Measurements from ENCODE around the gene GGNBP2. TPM values are rescaled to one million over a fixed set of nuclear protein-coding genes. Genes with fewer than 3 reads are reported as not detected.

The GGNBP2 gene
- polyA plus RNA-seq, 1 donor from 2014 or later: 112 TPM

DNA sequence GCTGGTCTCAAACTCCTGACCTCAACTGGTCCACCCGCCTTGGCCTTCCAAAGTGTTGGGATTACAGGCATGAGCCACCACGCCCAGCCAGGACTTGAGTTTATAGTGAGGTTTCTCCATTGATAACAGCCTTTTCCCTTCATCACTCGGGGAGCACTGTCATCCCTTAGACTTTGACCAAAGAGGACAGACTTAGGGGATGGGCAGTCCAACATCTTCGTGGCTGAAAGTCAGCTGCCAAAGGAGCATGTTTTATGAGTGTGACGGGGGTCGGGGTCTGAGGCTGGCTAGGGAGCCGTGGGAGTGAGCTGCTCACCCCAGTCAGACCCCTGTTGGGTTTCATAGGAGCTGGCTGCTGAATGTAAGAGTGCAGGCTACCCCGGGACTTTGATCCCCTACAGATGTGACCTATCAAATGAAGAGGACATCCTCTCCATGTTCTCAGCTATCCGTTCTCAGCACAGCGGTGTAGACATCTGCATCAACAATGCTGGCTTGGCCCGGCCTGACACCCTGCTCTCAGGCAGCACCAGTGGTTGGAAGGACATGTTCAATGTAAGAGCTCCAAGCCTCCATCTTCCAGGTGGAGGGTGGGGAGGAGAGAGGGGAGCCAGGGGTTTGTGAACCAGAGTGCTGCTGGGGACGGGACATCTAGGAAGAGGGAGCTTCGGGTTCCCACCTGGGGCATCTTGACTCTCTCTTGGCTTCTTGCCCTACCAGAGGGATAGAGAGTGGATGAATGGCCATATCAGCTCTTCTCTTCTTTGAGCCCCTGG lies 50.1 kb downstream of the GGNBP2 start:
- Histone ChIP-seq H3F3A (ENCODE audit: insufficient read depth, low read length, poor library complexity, severe bottlenecking) (no peaks in the 10 kb centered on the region), H3K36me3 (ENCODE audit: insufficient read depth, low read length) (no peaks in the 10 kb centered on the region), H3K9ac (ENCODE audit: low read length) (no peak overlapping the region), H4K20me1 (ENCODE audit: insufficient read depth) (no peaks in the 10 kb centered on the region), H3K4me3 (ENCODE audit: low read length) (no peak overlapping the region), H3K9me2 (ENCODE audit: insufficient read depth, low read length) (no peaks in the 10 kb centered on the region), H3K4me2 (ENCODE audit: low read length) (no peak overlapping the region), H3K27ac (ENCODE audit: low read length) (no peak overlapping the region), H3K9me3 (ENCODE audit: low read length) (no peaks in the 10 kb centered on the region), H3K79me2 (replicated peaks; ENCODE audit: insufficient read depth, low read length) (no peaks in the 10 kb centered on the region), H3K27me3 (ENCODE audit: insufficient read depth, low read depth, low read length) (no peaks in the 10 kb centered on the region), H2AFZ (ENCODE audit: low read depth, low read length) (no peak overlapping the region)
- no peak for TF ChIP-seq TAF1 (IDR thresholded peaks at IDR 0.05; ENCODE audit: low read depth)
- TF ChIP-seq, protein P1, sequence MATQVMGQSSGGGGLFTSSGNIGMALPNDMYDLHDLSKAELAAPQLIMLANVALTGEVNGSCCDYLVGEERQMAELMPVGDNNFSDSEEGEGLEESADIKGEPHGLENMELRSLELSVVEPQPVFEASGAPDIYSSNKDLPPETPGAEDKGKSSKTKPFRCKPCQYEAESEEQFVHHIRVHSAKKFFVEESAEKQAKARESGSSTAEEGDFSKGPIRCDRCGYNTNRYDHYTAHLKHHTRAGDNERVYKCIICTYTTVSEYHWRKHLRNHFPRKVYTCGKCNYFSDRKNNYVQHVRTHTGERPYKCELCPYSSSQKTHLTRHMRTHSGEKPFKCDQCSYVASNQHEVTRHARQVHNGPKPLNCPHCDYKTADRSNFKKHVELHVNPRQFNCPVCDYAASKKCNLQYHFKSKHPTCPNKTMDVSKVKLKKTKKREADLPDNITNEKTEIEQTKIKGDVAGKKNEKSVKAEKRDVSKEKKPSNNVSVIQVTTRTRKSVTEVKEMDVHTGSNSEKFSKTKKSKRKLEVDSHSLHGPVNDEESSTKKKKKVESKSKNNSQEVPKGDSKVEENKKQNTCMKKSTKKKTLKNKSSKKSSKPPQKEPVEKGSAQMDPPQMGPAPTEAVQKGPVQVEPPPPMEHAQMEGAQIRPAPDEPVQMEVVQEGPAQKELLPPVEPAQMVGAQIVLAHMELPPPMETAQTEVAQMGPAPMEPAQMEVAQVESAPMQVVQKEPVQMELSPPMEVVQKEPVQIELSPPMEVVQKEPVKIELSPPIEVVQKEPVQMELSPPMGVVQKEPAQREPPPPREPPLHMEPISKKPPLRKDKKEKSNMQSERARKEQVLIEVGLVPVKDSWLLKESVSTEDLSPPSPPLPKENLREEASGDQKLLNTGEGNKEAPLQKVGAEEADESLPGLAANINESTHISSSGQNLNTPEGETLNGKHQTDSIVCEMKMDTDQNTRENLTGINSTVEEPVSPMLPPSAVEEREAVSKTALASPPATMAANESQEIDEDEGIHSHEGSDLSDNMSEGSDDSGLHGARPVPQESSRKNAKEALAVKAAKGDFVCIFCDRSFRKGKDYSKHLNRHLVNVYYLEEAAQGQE (IDR thresholded peaks at IDR 0.05; ENCODE audit: borderline replicate concordance): no peak
- TF ChIP-seq POLR2AphosphoS5 (IDR thresholded peaks at IDR 0.05): no peak
- TF ChIP-seq RAD21 (conservative IDR thresholded peaks at IDR 0.05): no peak
- no peak for TF ChIP-seq EP300 (conservative IDR thresholded peaks at IDR 0.05; ENCODE audit: poor library complexity, severe bottlenecking)
- TF ChIP-seq SMC3 (conservative IDR thresholded peaks at IDR 0.05; ENCODE audit: poor library complexity): no peak
- TF ChIP-seq, protein P2, sequence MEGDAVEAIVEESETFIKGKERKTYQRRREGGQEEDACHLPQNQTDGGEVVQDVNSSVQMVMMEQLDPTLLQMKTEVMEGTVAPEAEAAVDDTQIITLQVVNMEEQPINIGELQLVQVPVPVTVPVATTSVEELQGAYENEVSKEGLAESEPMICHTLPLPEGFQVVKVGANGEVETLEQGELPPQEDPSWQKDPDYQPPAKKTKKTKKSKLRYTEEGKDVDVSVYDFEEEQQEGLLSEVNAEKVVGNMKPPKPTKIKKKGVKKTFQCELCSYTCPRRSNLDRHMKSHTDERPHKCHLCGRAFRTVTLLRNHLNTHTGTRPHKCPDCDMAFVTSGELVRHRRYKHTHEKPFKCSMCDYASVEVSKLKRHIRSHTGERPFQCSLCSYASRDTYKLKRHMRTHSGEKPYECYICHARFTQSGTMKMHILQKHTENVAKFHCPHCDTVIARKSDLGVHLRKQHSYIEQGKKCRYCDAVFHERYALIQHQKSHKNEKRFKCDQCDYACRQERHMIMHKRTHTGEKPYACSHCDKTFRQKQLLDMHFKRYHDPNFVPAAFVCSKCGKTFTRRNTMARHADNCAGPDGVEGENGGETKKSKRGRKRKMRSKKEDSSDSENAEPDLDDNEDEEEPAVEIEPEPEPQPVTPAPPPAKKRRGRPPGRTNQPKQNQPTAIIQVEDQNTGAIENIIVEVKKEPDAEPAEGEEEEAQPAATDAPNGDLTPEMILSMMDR (IDR thresholded peaks at IDR 0.05; ENCODE audit: poor library complexity, severe bottlenecking): no peak
- TF ChIP-seq EZH2 (IDR thresholded peaks at IDR 0.05; ENCODE audit: borderline replicate concordance, insufficient read depth, low read length, poor library complexity, severe bottlenecking): no peak
- TF ChIP-seq MXI1 (conservative IDR thresholded peaks at IDR 0.05; ENCODE audit: poor library complexity, severe bottlenecking): no peak

DNA sequence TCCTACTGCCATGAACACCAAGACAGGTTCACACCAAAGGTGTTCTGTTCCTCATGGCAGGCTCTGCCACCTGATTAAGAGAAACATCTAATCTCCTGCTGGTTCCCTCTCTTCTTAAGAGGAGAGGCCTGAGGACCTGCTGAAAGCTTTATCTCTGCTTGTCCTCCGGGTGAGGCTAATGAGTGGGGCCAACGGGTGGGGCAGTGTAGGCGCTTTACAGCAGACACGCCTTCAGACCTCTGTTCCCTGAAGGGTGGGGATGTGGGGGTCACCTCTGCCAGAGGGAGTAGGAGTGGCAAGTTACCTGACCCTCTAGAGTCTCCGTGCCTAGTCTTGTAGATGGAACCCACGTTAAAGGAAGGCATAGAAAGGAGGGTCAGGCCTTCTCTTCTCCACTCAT lies 52.5 kb downstream of the GGNBP2 start:
- Histone ChIP-seq H3K4me3 (ENCODE audit: low read length) (no peak overlapping the region), H3F3A (ENCODE audit: insufficient read depth, low read length, poor library complexity, severe bottlenecking) (no peaks in the 10 kb centered on the region), H3K79me2 (replicated peaks; ENCODE audit: insufficient read depth, low read length) (no peaks in the 10 kb centered on the region), H3K4me2 (ENCODE audit: low read length) (no peak overlapping the region), H3K27ac (ENCODE audit: low read length) (no peak overlapping the region), H2AFZ (ENCODE audit: low read depth, low read length) (no peak overlapping the region), H3K9me2 (ENCODE audit: insufficient read depth, low read length) (no peaks in the 10 kb centered on the region), H3K36me3 (ENCODE audit: insufficient read depth, low read length) (no peaks in the 10 kb centered on the region), H3K9ac (ENCODE audit: low read length) (no peak overlapping the region), H3K27me3 (ENCODE audit: insufficient read depth, low read depth, low read length) (no peaks in the 10 kb centered on the region), H3K9me3 (ENCODE audit: low read length) (no peaks in the 10 kb centered on the region), H4K20me1 (ENCODE audit: insufficient read depth) (no peaks in the 10 kb centered on the region)
- TF ChIP-seq TAF1 (IDR thresholded peaks at IDR 0.05; ENCODE audit: low read depth): no peak
- TF ChIP-seq, protein P2 (IDR thresholded peaks at IDR 0.05; ENCODE audit: poor library complexity, severe bottlenecking): no peak
- TF ChIP-seq, protein P1 (IDR thresholded peaks at IDR 0.05; ENCODE audit: borderline replicate concordance): no peak
- TF ChIP-seq RAD21 (conservative IDR thresholded peaks at IDR 0.05): no peak
- TF ChIP-seq EZH2 (IDR thresholded peaks at IDR 0.05; ENCODE audit: borderline replicate concordance, insufficient read depth, low read length, poor library complexity, severe bottlenecking): no peak
- no peak for TF ChIP-seq MXI1 (conservative IDR thresholded peaks at IDR 0.05; ENCODE audit: poor library complexity, severe bottlenecking)
- TF ChIP-seq SMC3 (conservative IDR thresholded peaks at IDR 0.05; ENCODE audit: poor library complexity): no peak
- TF ChIP-seq EP300 (conservative IDR thresholded peaks at IDR 0.05; ENCODE audit: poor library complexity, severe bottlenecking): no peak
- TF ChIP-seq POLR2AphosphoS5 (IDR thresholded peaks at IDR 0.05): no peak

Measured in neural cell (in vitro differentiated cells).